HG03442 (cell line): ENCODE results near the gene S100A8.

ENCODE experiments used
- ATAC-seq: cut with Tn5 transposase; IDR thresholded peaks from one replicate; pipeline ENCODE4 v1.9.1; 2021; ENCODE audit warnings: mild to moderate bottlenecking, moderate library complexity; ENCODE audit not compliant: unreplicated experiment

Gene S100A8

GRCh38 chr1:153364156-153364555 is 26.7 kb downstream of the S100A8 start:
- no peak for ATAC-seq

DNA sequence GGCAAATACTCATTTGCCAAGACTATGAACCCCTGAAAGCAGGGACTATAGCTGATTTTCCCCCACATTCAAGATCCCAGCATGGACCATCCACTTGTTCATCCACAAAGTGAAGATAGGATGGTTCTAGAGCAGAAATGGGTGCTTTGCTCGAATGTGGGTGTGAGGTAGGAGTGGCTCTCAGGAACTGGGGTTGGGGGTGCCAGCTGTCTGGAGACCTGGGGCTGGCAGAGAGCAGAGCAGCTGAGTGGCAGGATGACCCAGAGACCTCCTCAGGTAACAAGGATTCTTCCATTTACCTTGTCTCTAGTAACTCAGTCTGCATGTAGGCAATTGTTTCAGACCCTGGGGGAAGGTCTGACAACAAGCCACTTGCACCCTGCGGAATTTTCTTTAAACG is 27.2 kb downstream of the S100A8 start:
- ATAC-seq = no peak

DNA sequence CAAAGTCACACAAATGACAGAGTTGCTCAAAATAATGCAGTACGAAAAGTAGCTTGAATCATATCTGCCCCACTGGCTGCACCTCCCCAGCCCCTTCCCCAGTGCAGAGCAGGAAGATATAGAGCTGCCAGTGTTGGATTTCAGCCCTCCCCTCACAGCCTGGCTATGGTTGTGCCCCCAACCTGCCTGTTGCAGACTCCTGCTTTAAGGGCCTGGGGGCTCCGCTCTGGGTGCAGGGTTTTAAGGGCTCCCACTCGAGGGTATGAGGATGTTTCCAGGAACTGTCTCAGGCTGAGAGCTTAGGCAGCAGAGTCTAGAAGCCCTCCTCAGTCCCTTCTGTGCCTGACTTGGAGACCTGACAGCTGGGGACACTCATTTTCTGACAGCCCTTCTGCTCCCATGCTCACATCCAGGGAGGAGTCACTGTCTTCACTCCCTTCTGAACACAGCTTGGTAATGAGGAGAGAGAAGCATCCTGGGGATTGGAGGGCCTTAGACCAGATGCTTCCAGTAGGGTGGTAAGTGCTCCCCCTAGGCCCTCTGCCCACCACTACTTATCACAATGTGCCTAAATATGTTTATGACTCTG is 28.6 kb downstream of the S100A8 start:
- no peak for ATAC-seq

- no peak for ATAC-seq
Measured at GRCh38 chr1:153361480-153362109, 29.3 kb downstream of the S100A8 start.

- no peak for ATAC-seq
Measured at GRCh38 chr1:153360592-153361479, 30.0 kb downstream of the S100A8 start.

- ATAC-seq = no peak
Measured at GRCh38 chr1:153360190-153360589, 30.7 kb downstream of the S100A8 start.

DNA sequence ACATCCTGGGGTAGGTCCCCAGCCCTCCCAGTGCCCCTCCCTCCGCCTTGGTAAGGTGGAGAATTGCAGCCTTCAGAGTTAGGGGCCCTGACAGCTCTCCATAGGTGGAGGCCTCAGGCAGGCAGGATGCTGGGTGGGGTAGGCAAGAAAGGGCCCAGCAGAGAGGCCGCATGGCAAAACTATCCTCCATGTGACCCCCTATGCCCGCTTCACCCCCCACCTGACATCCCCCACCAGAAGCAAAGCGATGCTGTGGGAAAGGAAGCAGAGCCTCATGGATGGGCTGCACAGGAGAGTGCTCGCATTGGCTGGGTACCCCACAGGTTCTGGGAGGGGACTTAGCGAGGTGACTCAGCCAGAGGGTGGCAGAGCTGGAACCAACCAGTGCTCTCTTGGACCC is 31.6 kb downstream of the S100A8 start:
- ATAC-seq = no peak

GRCh38 chr1:153358691-153358975 is 32.2 kb downstream of the S100A8 start:
- ATAC-seq = no peak

GRCh38 chr1:153357853-153358690 is 32.8 kb downstream of the S100A8 start, which contains the start of gene S100A9:
Gene S100A9, plus strand, starts transcription at chr1:153357854. Its CDS starts 430 bp downstream, at chr1:153358284.
- ATAC-seq = no peak

GRCh38 chr1:153357076-153357852 is 33.6 kb downstream of the S100A8 start:
- no peak for ATAC-seq

- no peak for ATAC-seq
Measured at GRCh38 chr1:153356392-153357075, 34.3 kb downstream of the S100A8 start.

- ATAC-seq = no peak
Measured at GRCh38 chr1:153355445-153356071, 35.3 kb downstream of the S100A8 start.

GRCh38 chr1:153354515-153355193 is 36.2 kb downstream of the S100A8 start:
- ATAC-seq = no peak

GRCh38 chr1:153353226-153353947 is 37.5 kb downstream of the S100A8 start:
- ATAC-seq = no peak

- no peak for ATAC-seq
Measured at GRCh38 chr1:153352523-153352922, 38.4 kb downstream of the S100A8 start.

DNA sequence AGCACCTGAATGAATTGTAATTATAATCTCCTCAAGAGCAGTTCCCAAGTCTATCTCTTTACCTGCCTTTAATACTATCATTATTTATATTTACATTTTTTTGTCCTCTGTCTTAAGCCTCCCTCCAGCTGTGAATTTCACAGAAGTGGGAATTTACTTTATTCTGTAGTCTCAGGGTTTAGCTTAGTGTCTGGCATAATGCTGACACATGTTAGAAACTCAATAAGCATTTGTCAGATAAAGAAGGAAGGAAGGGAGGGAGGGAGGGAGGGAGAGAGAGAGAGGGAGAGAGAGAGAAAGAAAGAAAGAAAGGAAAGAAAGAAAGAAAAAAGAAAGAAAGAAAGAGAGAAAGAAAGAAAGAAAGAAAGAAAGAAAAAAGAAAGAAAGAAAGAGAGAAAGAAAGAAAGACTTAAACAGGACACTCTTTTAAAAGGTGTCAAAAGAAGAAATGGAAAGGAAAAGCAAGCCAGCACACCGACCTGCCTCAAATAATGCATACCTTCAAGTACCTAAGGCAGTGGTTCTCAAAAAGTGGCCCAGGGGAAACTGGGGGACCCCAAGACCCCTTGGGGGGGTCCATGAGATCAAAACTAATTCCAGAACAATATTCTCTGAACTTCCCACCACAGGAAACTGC is 40.4 kb downstream of the S100A8 start:
- ATAC-seq = no peak
